DMS53 treated with DMSO at 0.1 percent for 48 hours (cell line): ENCODE results near the gene RNF112.

Source experiments
- DNase-seq: peaks from one replicate; lab custom pipeline; 2025; ENCODE audit not compliant: unreplicated experiment; lab: John Stamatoyannopoulos, UW

Gene RNF112

GRCh38 chr17:19372866-19373504 is 38.0 kb upstream of the RNF112 start:
- DNase-seq, result no peak

DNA sequence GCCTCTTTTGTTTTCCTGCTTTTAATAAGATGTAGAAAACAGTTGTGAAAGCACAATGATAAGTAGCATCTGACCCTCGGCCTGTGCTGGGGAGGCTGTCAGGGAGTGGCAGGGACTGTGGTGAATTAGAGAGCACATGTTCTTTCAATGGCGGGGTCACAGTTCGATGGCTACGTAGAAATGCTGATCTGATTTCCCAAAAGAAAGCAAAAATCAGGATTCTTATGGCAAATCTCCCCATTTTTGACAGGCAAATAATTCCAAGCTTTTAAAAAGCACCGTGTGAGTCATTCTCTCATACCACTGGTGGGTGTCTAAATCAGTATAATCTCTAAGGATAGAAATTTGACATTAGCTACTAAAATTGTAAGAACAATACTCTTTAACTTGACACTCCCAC is 36.9 kb upstream of the RNF112 start:
- no peak for DNase-seq

DNA sequence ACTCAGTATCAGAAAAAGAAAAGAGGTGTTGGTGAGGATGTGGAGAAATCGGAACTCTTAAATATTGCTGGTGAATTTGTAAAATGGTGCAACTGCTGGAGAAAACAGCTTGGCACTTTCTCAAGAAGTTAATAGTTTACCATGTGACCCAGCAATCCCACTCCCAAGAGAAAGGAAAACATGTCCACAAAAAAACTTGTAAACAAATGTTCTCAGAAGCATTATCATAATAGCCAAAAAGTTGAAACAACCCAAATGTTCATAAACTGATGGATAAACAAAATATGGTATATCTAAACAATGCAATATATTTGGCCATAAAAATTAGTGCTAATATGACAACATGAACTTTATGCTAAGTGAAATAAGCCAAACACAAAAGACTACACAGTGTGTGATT is 35.3 kb upstream of the RNF112 start:
- no peak for DNase-seq

DNA sequence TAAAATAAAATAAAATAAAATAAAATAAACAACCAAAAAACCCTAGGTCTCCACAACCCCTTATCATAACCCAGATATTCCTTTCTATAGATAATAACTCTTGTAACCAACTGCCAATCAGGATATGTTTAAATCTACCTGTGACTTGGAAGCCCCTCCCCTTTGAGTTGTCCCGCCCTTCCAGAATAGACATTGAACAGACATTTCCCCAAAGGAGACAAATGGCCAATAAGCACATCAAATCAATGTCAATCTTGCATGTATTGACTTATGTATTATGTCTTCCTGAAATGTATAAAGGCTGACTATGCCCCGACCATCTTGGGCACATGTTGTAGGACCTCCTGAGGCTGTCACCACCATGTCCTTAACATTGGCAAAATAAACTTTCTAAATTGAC is 34.2 kb upstream of the RNF112 start:
- peak; percentile 22 for DNase-seq

GRCh38 chr17:19377602-19378415 is 33.2 kb upstream of the RNF112 start:
- peak; percentile 96 for DNase-seq

DNA sequence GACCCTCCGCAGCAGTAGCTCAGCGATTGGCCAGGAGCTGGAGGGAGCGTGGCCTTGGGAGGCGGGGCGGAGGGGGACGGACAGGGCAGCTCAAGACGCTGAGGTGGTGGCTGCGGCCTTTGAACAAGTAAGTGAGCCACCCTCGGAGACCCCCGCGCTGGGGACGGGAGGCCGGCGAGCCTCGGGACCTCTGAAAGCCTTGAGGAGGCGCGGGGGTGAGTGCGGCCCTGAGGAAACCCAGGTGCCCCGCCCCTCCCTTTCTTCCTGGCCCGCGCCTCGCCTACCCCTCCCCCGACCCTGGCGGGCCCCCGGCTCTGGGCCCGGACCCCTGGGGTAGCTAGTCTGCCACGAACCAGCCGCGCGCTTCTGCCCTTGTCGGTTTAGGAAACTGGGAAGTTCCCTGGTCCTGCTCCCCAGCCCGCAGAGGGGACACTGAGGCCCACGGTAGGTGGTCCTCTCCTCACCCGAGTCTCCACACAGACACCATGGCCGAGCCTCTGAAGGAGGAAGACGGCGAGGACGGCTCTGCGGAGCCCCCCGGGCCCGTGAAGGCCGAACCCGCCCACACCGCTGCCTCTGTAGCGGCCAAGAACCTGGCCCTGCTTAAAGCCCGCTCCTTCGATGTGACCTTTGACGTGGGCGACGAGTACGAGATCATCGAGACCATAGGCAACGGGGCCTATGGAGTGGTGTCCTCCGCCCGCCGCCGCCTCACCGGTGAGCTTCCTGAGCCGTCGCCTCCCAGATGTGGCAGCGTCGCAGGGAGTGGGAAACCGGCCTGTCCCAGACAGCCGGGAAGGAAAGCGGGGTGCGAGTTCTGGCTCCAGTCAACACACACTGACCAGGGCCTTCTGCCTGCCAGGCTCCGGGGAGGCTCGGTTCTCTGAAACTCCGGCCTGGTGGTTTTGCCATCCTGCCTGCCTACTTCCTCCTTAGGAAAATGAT is 32.3 kb upstream of the RNF112 start, which contains the start of gene MAPK7:
Gene MAPK7 (plus strand): TSS at position 83 of the 945 bp plus-strand sequence. CDS start 403 bp downstream, at position 486.
- no peak for DNase-seq

- DNase-seq, result no peak
Measured at GRCh38 chr17:19379361-19380065, 31.5 kb upstream of the RNF112 start.

- DNase-seq, result no peak
Measured at GRCh38 chr17:19380481-19381301, 30.3 kb upstream of the RNF112 start.

GRCh38 chr17:19381361-19381740 is 29.7 kb upstream of the RNF112 start:
- no peak for DNase-seq

DNA sequence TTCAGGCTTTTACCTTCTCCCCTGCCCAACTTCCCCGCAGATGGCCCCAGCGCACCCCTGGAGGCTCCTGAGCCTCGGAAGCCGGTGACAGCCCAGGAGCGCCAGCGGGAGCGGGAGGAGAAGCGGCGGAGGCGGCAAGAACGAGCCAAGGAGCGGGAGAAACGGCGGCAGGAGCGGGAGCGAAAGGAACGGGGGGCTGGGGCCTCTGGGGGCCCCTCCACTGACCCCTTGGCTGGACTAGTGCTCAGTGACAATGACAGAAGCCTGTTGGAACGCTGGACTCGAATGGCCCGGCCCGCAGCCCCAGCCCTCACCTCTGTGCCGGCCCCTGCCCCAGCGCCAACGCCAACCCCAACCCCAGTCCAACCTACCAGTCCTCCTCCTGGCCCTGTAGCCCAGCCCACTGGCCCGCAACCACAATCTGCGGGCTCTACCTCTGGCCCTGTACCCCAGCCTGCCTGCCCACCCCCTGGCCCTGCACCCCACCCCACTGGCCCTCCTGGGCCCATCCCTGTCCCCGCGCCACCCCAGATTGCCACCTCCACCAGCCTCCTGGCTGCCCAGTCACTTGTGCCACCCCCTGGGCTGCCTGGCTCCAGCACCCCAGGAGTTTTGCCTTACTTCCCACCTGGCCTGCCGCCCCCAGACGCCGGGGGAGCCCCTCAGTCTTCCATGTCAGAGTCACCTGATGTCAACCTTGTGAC is 29.1 kb upstream of the RNF112 start:
- no peak for DNase-seq

DNA sequence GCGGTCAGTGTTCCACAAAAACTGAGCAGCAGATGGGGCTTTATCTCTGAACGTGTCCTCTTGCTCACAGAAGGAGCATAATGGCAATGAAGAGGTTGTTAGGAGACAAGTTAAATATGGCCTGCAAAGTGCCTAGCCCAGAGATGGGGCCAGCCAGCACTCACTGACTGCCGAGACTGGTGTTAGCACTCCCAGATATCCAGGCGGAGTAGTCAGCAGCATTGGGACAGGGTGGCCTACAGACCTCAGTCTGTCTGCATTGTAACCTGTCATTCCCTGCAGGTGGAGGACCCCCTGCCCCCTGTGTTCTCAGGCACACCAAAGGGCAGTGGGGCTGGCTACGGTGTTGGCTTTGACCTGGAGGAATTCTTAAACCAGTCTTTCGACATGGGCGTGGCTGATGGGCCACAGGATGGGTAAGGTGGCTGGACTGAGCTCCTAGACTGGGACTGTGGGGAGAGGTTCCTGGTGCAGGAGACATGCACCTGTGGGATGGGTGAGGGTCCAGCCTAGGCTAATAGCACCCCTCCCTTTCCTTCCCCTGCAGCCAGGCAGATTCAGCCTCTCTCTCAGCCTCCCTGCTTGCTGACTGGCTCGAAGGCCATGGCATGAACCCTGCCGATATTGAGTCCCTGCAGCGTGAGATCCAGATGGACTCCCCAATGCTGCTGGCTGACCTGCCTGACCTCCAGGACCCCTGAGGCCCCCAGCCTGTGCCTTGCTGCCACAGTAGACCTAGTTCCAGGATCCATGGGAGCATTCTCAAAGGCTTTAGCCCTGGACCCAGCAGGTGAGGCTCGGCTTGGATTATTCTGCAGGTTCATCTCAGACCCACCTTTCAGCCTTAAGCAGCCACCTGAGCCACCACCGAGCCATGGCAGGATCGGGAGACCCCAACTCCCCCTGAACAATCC is 28.2 kb upstream of the RNF112 start:
- no peak for DNase-seq

DNA sequence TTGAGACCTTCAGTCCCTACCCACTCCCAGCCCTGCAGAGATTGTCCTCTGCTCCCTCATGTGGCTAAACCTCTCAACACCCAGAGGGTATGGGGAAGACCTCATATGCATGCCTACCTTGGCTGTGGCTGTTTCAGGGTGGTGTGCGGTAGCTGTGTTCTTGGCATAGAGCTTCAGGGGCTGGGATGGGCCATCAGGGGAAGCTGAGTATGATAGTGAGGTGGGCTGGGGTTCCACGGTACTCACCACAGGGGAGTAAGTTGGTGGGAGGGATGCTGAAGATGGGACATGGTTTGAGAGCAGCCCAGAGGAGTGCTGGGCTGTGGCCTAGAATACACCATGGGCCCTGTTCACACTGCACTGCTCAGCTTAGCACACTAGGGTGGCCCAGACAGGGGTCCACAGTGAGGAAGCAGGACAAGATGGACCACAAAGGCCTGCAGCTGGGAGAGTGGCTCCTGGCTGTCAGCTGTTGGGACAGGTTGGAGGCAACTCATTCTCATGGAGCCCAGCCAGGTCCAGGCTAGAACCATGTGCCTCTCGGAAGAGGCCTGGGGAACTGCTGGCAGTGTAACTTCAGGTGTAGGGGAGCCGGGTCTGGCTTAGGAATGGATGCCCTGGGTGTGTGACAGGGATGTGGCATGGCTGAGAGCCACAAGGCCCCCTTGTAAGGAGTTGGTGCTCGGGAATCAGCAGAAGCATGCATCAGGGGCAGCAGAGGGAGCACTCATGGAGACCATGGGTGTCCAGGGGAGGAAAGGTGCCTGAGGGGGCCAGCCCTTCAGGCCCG is 27.2 kb upstream of the RNF112 start:
- no peak for DNase-seq

DNA sequence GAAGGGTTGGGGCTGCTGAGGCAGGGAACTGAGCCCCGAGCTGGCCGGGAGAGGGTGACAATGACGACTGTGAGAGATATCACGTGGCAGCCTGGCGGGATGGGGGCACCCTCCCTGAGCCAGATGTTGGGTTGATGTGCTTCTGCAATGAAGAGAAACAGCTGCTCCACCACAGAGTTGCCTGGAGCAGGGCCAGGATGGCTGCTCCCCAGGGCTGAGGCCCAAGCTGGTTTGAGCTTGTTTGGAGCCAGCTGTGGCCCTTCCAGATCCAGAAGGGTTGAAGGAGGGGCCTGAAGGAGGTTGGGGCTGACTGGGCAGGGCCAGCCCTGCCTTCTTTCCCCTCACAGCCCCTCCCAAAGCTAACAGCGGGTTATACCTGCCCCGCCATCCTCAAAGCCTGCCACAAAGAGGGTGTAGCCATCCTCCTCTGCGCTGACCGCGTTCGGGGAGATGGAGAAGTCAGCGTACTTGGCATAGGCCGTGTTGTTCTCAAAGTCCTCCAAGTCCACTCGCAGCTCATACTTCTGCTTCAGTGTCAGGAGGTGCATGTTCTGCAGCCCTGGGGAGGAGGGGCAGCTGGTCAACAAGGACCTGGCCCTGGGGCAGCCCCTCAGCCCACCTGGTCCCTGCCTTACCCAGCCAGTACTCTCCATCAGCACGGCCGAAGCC is 26.2 kb upstream of the RNF112 start:
- DNase-seq, result no peak

DNA sequence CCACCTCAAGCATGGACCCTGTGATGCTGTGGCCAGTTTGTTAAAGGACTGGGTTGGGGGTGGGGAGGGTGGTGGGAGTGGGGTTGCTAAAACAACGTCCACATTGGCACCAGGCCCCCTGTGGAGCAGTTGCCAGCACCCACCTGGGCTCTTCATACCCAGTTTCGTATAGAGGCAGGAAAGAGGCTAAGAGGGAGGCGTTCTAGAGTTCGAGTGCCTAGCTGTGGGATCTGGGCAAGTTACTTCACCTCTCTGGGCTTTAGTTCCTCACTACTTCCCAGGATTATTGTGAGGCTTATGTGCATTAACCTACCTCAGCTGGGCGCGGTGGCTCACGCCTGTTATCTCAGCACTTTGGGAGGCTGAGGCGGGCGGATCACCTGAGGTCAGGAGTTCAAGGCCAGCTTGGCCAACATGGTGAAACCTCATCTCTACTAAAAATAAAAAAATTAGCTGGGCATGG is 25.5 kb upstream of the RNF112 start:
- DNase-seq, result no peak

- DNase-seq, result no peak
Measured at GRCh38 chr17:19386051-19386929, 24.7 kb upstream of the RNF112 start.
